SKM-1 (cell line): ENCODE data around the gene CCDC91.
"Not testable (repeated sequence)": the region's sequence is repeated elsewhere in the genome, so short reads cannot be mapped to it uniquely, and the experiment has no call there.

Experiments used
- DNase-seq: peaks from one replicate; lab custom pipeline; 2025; ENCODE audit not compliant: unreplicated experiment; lab: John Stamatoyannopoulos, UW

The CCDC91 gene

DNA sequence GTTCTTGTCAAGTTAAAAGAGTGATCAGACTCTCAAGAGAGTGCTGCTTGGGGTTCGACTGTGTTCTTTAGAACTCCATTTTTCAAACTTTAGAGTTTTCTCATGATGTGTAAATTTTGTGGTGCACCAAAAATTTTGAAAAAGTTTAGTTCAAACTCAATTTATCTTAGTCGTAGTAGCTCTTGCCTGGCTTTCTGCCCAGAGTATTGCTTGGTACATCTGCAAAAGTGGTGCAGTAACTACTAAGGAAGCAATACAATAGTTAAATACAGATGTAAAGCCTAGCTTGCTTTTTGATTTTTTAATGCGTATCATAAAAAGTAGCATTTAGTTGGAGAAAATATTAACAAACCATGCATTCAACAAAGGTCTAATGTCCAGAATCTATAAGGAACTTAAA lies 9.5 kb upstream of the CCDC91 start:
- no peak for DNase-seq

GRCh38 chr12:28184375-28184774 lies 5.9 kb upstream of the CCDC91 start:
- no peak for DNase-seq

GRCh38 chr12:28186500-28186899 lies 3.8 kb upstream of the CCDC91 start:
- no peak for DNase-seq

DNA sequence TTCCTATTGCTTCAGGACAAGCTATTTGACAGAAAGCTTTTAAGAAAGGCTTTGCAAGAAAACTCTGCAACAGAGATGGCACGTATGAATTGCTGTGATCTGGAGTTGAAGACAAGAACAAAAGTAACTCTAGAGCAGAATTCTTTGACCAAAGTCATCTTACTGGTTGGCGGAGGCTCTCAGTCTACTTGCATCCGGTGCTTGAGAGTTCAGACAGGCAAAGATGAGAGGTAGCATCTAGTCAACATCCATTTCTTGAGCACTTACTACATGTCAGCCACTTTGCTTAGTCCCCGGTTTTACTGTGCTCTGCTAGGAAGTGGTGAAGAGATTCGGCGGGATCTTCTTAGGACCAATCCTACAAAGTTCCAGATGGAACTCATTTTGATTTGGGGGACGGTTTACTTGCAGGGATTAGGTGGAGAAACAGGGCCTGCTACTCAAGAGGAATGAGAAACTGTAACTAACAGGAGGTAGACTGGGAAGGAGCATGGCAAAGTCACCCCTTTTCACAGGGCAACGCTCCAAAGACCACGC lies 404 bp upstream of the CCDC91 start:
- DNase-seq = no peak

- DNase-seq = no peak
Observed at GRCh38 chr12:28191051-28192048, 1.1 kb downstream of the CCDC91 start.

DNA sequence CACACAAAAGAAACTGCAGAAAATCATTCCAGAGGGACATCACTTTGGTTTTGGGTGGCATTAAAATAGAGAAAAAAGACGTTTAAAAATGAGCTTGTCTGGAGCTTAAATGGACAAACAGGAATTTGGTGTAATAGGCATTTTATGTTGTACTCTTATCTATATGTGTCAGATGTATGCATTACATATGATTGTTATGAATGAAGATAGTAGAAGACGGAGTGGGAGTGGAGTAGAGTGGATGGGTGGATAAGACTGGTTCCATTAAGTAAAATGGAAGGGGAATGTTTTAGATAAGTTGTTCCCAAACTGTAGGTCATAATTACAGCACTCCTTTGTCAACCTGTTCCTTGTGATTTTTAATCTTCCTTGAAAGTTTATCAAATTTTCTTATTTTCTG lies 1.9 kb downstream of the CCDC91 start:
- DNase-seq = no peak

DNA sequence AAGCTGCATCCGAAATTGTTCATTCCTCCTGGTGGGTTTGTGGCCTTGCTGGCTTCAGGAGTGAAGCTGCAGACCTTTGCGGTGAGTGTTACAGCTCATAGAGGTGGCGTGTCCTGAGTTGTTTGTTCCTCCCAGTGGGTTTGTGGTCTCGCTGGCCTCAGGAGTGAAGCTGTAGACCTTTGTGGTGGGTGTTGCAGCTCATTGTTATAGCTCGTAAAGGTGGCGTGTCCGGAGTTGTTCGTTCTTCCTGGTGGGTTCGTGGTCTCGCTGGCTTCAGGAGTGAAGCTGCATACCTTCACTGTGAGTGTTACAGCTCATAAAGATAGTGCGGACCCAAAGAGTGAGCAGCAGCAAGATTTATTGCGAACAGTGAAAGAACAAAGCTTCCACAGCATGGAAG lies 4.4 kb downstream of the CCDC91 start:
- not testable (repeated sequence) for DNase-seq

- not testable (repeated sequence) for DNase-seq
Observed at GRCh38 chr12:28201136-28201535, 10.9 kb downstream of the CCDC91 start.

- DNase-seq = no peak
Observed at GRCh38 chr12:28202374-28203130, 12.3 kb downstream of the CCDC91 start.

DNA sequence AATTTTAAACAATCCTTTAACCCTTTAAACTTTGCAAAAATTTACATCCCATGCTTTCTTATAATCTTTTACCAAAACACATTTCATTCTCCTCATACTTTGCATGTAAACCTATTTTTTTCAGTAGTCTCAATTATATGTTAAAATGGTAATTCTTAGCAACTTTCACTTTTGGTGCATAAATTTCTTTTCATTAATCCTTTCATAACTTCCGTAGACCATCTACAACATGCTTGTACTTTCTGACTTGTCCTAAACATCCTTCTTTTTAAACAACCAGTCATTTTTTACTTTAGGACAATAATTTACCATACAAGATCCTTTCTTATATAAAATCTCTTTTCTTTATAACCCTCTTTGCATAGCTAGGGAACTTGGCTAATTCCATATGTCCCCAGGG lies 19.5 kb downstream of the CCDC91 start:
- no peak for DNase-seq

GRCh38 chr12:28212182-28212581 lies 21.9 kb downstream of the CCDC91 start:
- DNase-seq = no peak

DNA sequence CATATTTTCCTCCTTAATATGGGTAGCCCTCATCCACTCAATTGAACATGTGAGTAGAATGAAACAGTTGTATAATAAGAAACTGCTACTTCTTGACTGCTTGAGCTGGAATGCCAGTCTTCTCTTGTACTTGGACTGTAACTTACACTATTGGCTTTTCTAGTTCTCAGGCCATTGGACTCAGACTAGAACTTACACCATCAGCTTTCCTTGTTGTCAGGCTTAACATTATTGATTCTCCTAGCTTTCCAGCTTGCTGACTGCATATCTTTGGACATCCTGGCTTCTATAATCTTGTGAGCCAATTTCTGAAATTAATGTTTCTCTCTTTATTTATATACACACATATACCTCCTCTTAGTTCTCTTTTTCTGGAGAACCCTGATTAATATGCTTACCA lies 24.8 kb downstream of the CCDC91 start:
- no peak for DNase-seq

GRCh38 chr12:28216016-28216415 lies 25.8 kb downstream of the CCDC91 start:
- DNase-seq = no peak

DNA sequence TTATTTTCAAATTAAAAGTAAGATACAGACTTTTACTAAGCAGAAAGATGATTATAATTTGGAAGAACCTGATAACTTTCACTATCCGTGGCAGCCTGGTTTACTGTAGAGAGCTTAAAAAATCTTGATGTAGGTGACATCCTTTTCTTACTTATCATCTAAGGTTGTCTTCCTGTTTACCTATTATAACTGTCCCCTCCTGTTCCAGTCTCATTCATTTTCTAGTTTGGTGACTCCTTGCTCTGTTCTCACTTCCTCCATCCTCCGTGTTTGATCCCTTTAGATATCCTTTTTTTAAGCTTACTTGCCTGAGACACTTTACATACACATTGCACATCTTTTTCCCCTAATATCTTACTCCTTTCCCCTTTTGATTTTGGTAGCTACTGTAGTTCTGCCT lies 27.5 kb downstream of the CCDC91 start:
- DNase-seq = no peak

DNA sequence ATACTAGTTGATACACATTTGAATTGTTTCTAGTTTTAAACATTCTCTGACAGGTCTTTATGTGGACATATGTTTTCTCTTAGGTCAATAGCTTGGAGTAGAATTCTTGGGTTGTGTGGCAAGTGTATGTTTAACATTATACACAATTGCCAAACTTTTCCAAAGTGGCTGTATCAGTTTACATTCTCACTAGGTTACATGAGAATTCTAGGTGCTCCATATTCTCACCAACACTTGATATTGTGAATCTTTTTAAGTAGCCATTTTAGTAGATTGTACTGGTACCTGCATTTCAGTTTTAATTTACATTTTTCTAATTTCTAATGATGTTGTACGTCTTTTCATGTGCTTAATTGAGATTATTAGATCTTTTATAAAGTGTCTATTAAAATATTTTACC lies 28.6 kb downstream of the CCDC91 start:
- no peak for DNase-seq

DNA sequence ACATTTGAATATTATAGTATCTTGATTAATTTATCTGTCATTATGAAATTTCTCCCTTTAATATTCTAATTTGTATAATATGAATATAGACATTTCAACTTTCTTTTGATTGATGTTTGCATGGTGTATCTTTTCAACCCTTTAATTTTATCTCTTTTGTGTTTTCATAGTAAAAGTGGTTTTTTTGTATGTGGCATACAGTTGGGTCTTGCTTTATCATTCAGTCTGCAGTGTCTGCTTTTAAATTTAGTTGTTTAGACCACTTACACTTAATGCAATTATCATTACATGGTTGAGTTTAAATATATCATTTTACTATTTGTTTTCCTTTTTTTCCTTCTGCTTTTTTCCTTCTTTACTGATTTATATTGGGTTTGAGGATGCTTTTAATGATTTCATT lies 29.6 kb downstream of the CCDC91 start:
- no peak for DNase-seq

GRCh38 chr12:28222081-28222700 lies 31.9 kb downstream of the CCDC91 start:
- no peak for DNase-seq

- no peak for DNase-seq
Observed at GRCh38 chr12:28223025-28223554, 32.8 kb downstream of the CCDC91 start.

DNA sequence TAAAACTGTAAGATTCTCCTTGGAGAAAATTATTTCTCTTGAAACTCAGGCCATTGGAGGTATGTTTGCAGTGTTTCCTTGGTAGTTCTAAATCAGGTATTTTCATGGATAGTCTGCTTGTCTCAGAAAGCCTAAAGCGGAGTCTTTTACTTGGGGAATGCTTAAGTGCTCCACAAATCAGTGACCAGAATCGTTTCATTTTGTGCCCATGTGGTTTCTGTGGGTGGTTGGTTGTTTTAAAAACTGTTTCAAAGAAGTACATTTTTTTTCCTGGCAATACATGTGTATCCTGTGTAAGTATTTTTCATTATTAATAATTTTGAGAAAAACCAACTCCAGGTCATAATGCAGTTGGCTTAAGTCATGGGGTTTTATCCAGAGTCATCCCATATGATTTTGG lies 33.6 kb downstream of the CCDC91 start:
- DNase-seq = no peak

- no peak for DNase-seq
Observed at GRCh38 chr12:28226705-28227104, 36.4 kb downstream of the CCDC91 start.

GRCh38 chr12:28227251-28227650 lies 37.0 kb downstream of the CCDC91 start:
- DNase-seq = no peak
